HG02973 (cell line): Measurements from ENCODE around the gene MCM10.

Experiments
- ATAC-seq: cut with Tn5 transposase; IDR thresholded peaks from one replicate; pipeline ENCODE4 v1.9.1; 2021; ENCODE audit warnings: moderate library complexity; ENCODE audit not compliant: unreplicated experiment

MCM10 gene

GRCh38 chr10:13163859-13164258 lies 2.5 kb downstream of the MCM10 start:
- ATAC-seq: no peak

- no peak for ATAC-seq
These were observed 3.8 kb downstream of the MCM10 start for GRCh38 chr10:13165177-13165576.

- ATAC-seq: no peak
These were observed 6.2 kb downstream of the MCM10 start for GRCh38 chr10:13167568-13167967.

- no peak for ATAC-seq
These were observed 7.4 kb downstream of the MCM10 start for GRCh38 chr10:13168781-13169180.

GRCh38 chr10:13173616-13174015 lies 12.3 kb downstream of the MCM10 start:
- no peak for ATAC-seq

- no peak for ATAC-seq
These were observed 19.4 kb downstream of the MCM10 start for GRCh38 chr10:13180788-13181187.

- no peak for ATAC-seq
These were observed 21.1 kb downstream of the MCM10 start for GRCh38 chr10:13182424-13182823.

- no peak for ATAC-seq
These were observed 22.3 kb downstream of the MCM10 start for GRCh38 chr10:13183625-13184024.

- no peak for ATAC-seq
These were observed 22.9 kb downstream of the MCM10 start for GRCh38 chr10:13184276-13184675.

GRCh38 chr10:13184730-13185514 lies 23.6 kb downstream of the MCM10 start:
- ATAC-seq: no peak

GRCh38 chr10:13187135-13187534 lies 25.8 kb downstream of the MCM10 start:
- no peak for ATAC-seq

- ATAC-seq: no peak
These were observed 27.2 kb downstream of the MCM10 start for GRCh38 chr10:13188593-13188992.

- ATAC-seq: no peak
These were observed 28.6 kb downstream of the MCM10 start for GRCh38 chr10:13189961-13190360.

- ATAC-seq: no peak
These were observed 29.5 kb downstream of the MCM10 start for GRCh38 chr10:13190816-13191215.

- ATAC-seq: no peak
These were observed 30.0 kb downstream of the MCM10 start for GRCh38 chr10:13191362-13191761.

- ATAC-seq: no peak
These were observed 32.3 kb downstream of the MCM10 start for GRCh38 chr10:13193637-13194036.

GRCh38 chr10:13195016-13195415 lies 33.7 kb downstream of the MCM10 start:
- ATAC-seq: no peak

- ATAC-seq: no peak
These were observed 39.8 kb downstream of the MCM10 start for GRCh38 chr10:13201132-13201531.

- no peak for ATAC-seq
These were observed 44.7 kb downstream of the MCM10 start for GRCh38 chr10:13206091-13206490.

- ATAC-seq: no peak
These were observed 45.4 kb downstream of the MCM10 start for GRCh38 chr10:13206546-13207443.

- ATAC-seq: no peak
These were observed 51.8 kb downstream of the MCM10 start for GRCh38 chr10:13213163-13213562.

- ATAC-seq: no peak
These were observed 57.5 kb downstream of the MCM10 start for GRCh38 chr10:13218878-13219277.
